HG02610 (cell line): ENCODE measurements around the gene ANO2.

Experiments used
- ATAC-seq: cut with Tn5 transposase; IDR thresholded peaks from one replicate; pipeline ENCODE4 v1.9.1; 2021; ENCODE audit warnings: mild to moderate bottlenecking, moderate library complexity; ENCODE audit not compliant: unreplicated experiment

Gene ANO2

DNA sequence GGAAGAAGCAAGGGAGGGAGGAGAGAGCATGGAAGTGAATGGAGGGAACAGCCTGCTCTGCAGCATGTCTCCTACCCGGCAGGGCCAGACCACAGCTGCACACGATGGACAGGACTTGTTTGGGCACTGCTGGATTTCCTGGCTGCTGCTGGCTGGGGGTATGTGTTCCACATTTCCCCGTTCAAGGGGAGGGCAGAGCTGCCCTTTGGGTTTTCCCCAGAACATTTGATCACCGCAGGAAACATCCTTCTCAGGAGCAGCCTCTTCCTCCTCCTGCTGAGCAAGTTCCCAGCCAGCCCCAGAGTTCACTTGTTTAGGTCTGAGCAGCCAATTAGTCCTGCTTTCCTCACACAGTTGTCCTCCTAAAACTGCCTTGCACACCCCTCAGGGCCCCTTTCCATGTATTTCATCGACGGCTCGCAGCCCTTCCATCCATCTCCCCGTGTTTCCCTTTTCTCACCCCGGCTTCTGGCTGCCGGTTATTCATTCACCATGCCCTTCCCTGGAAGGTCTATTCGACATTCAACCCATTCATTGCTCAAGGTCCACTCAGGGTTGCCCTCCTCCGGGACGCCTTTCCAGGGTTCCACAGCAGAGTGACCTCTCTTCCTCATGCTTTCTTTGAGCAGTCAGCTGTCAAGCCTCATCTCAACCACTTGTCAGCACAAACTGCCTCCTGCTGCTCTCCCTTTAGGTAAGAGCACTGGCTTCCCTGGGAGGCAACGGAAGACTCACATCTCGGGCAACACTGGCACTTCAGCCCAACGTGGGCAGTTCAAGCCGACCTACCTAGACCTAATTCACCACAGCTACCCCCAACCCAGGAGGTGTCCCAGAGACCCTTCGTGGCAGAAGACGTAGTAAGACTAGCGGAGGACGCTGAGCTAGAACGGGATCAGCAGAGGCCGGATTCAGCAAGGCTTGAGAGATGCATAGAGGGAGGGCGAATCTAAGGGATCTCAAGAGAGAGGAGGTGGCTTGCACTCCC, 20.1 kb upstream of the ANO2 start:
- no peak for ATAC-seq

GRCh38 chr12:5963515-5963914, 18.5 kb upstream of the ANO2 start:
- ATAC-seq = no peak

DNA sequence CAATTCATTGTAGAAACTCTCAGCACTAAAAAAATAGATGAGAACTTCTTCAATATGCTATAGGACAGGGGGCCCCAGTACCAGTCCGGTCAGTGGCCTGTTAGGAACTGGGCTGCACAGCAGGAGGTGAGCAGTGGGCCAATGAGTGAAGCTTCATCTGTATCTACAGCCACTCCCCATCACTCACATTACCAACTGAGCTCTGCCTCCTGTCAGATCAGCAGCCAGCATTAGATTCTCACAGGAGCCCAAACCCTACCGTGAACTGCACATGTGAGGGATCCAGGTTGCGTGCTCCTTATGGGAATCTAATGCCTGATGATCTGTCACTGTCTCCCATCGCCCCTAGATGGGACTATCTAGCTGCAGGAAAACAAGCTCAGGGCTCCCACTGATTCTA, 15.7 kb upstream of the ANO2 start:
- ATAC-seq = no peak

DNA sequence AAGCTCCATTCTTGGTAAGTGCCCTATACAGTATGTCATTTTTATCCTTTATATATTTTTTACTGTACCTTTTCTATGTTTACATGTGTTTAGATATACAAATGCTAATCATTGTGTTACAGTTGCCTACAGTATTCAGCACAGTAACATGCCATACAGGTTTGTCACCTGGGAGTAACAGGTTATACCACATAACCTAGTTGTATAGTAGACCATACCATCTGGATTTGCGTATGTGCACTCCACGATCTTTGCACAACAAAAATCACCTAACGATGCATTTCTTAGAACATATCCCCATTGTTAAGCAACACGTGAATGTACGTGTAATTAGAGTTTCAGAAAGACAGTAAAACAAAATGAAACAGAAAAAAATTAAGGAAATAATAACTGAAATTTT, 11.9 kb upstream of the ANO2 start:
- ATAC-seq = no peak

DNA sequence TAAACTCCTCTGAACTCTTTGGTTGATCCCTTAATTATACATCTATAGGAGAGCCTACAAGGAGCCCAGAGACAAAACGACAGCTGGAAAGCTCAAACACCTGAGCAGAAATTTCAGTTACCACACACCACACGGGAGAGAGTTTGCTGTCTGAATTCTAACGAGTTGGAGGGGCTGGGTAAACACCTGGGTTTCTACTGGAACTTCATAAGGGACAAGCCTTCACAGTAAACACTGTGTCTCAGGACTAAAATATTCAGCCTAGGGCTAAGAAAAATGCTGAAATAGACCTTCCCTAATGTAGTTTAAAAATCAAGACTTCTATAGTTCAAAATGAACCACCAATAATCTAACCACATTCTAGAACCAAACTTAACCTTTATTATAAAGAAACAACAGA, 9.6 kb upstream of the ANO2 start:
- no peak for ATAC-seq

DNA sequence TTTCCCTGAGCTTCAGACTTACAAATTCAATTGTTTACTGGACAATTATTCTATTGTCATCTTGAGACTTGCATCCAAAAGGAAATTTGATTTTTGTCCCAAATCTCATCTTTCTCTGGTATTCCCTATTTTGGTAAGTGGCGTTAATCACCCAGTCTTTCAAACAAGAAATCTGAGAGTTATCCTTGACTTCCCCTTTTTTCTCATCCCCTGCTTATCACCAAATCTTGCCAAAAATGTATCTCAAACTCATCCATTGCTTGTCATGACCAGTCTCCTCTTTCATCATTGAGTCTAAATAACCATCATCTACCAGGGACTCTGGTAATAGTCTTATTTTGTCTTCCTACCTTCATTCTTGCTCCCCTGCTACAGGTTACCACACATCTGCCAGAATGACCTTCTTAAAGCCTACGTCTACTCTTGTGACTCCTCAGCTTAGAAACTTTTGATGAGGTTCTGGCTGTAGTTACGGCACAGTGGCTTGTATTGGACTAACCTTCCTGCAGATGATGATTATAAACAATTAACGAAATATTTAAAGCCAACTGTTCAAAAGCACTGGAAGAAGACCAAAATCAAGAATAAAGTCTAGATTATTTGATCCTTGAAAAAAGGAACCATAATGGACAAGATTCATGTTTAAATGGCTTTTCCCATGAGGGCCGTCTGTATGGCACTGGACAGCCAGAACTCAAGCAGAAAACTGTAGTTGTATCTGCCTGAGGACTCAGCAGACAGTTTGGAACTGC, 9.0 kb upstream of the ANO2 start:
- ATAC-seq = no peak

DNA sequence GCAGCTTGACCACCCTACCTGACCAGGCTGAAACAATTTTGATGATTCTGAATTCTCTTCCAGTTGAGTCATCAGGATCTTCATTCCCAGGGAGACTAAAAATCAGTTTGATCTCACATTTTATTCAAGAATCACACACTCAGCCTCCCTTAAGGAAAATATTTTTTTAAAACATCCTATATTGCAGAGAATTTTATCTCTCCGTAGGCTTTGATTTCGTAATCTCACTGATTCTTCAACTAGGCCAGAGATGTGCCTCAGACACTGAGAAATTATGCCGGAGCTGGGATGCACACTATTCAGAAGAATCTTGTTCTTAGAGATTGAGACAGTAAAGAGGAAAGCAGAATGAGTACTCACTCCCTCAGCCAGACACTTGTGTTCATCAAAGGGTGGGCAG, 7.0 kb upstream of the ANO2 start:
- no peak for ATAC-seq

DNA sequence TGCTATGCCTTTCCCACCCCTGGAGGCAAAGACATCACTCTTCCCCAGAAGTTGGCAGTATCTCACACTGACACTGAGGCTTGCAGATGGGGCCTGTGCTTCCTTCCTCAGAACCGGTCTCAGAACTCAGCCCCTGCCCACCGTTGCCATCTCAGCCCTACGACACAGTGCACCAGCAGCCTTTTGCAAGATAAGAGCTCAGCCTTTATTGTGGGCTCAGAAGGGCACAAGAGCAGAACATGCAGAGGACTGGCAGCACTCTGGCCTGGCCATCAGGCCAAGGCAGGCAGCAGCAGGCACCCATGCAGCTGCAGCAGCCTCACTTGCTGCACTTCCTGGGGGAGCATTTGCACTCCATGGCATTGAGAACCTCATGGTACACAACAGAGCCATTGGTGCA, 3.6 kb upstream of the ANO2 start:
- no peak for ATAC-seq

DNA sequence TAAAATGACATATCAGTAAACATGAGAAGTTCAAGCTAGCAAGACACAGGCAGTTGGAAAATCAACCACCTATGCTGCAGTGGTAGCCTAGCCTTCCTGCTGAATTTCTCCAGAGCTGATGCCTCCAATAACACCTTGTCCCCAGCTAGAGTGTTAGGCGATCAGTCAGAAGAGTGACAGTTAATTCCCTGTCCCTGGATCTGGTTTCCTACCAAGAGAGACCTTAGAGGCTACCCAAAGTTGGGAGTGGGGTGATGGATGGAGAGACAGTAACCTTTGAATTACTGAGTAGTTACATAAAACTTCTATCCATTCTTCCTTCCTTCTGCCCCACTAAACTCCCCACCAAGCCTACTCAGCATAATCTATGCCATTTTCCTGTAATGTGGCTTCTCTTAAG, 1.9 kb upstream of the ANO2 start:
- ATAC-seq = no peak

DNA sequence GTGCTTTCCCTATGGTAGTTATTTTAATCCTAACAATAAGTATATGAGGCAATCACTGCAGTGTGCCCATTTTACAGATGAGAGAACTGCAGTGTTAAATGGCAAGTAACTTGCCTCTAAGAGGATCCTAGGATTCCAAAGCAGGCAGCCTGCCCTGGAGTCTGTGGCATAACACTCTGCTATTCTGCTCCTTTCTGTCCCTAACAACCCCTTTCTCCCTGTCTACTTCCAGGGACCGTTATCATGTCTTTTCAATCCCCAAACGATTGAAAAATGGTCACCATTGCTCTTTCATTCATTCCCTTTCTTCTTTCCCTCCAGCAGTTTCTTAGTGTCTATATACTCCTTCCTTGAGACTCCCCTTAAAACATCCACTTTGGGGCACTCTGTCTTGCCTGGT, 1.3 kb upstream of the ANO2 start:
- ATAC-seq = no peak

DNA sequence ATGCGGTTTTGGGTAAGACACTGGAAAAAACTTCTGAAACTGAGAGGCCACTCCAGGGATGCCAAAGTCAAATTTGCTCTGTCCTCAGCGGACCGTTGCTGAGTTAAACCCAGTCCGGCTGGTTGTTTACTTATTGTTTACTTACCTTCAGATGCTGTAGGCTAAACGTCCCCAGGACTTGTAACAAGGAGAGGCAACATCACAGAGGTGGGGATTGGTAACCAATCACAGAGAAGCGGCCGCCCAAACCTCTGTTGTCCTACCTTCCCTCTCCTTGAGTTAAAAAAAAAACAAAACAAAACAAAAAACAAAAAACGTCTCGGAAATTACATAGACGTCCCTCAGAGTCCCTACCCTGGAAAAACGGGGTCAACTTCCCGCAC, 380 bp downstream of the ANO2 start:
- no peak for ATAC-seq

DNA sequence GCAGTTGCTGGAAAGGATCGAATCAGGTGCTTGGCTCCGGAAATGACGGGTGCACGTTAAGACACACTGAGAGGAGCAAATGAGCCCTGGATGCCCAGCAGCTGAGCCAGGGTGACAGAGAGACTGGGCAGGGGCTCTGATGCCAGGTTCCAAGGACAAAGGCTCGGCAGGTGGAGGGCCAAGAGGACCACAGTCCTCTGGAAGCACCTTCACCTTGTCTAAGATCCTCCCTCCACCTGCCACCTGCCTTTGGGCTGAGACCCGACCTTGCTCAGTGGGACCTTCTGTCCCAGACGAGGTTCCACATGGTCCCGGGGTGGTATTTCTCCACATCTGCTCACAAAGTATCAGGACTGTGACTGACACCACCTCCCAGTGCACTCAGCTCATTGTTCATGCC, 1.0 kb downstream of the ANO2 start:
- no peak for ATAC-seq

DNA sequence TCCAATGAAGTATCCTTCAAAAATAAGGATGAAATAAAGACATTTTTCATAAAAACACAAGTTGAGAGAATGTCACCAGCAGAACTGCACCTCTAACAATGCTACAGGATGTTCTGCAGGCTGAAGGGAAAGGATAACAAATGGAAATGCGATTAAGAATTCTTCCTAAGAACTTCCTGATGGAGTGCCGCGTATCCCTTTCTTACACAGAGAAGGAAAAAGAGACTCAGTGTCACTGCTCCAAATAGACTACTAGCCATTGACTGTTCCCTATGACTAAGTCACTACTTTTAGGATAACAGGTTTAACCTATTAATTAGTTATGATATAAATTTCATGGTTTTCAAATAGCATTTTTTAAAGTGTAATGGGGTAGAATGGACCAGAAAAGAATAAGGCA, 3.2 kb downstream of the ANO2 start:
- ATAC-seq = no peak

GRCh38 chr12:5927732-5928516, 17.1 kb downstream of the ANO2 start:
- no peak for ATAC-seq

- ATAC-seq = no peak
These were observed 19.4 kb downstream of the ANO2 start for GRCh38 chr12:5925646-5926045.

GRCh38 chr12:5924342-5924741, 20.7 kb downstream of the ANO2 start:
- ATAC-seq = no peak

- no peak for ATAC-seq
These were observed 21.3 kb downstream of the ANO2 start for GRCh38 chr12:5923751-5924150.

GRCh38 chr12:5923043-5923605, 21.9 kb downstream of the ANO2 start:
- ATAC-seq = no peak

GRCh38 chr12:5921966-5922899, 22.8 kb downstream of the ANO2 start:
- ATAC-seq = no peak
